Transverse colon (tissue), 4 donors: ENCODE measurements around the gene SMG9.

ENCODE experiments used
- EP300 ChIP-seq: sonication (generic); formaldehyde crosslinking; IDR thresholded peaks from one replicate; pipeline ENCODE4 v1.6.1; 2017; ENCODE audit warnings: antibody characterized with exemption, low read depth
- POLR2A ChIP-seq: fragments of 450-650 bp; IDR thresholded peaks from one replicate; pipeline ENCODE4 v1.6.1; 2016; ENCODE audit warnings: antibody characterized with exemption, mild to moderate bottlenecking, moderate library complexity
- POLR2AphosphoS5 ChIP-seq, 3 donors: sonication (generic); formaldehyde crosslinking; IDR thresholded peaks; one replicate each; pipeline ENCODE4 v1.6.1; 2016; ENCODE audit warnings: antibody characterized with exemption in 3 of 3
- TF ChIP-seq, protein P1 (sequence below), 5 experiments: fragments of 200-600 bp in 3 of 5; fragments of 450-650 bp in 2 of 5; sonication (generic) in 3 of 5; IDR thresholded peaks; 1 replicate in 2 of 5; 2 replicates in 3 of 5; pipeline ENCODE4 v1.5.1; 2016 to 2017; ENCODE audit warnings: antibody characterized with exemption in 5 of 5, inconsistent platforms in 3 of 5, mild to moderate bottlenecking in 2 of 5, moderate library complexity in 1 of 5

- TF ChIP-seq, protein P1, sequence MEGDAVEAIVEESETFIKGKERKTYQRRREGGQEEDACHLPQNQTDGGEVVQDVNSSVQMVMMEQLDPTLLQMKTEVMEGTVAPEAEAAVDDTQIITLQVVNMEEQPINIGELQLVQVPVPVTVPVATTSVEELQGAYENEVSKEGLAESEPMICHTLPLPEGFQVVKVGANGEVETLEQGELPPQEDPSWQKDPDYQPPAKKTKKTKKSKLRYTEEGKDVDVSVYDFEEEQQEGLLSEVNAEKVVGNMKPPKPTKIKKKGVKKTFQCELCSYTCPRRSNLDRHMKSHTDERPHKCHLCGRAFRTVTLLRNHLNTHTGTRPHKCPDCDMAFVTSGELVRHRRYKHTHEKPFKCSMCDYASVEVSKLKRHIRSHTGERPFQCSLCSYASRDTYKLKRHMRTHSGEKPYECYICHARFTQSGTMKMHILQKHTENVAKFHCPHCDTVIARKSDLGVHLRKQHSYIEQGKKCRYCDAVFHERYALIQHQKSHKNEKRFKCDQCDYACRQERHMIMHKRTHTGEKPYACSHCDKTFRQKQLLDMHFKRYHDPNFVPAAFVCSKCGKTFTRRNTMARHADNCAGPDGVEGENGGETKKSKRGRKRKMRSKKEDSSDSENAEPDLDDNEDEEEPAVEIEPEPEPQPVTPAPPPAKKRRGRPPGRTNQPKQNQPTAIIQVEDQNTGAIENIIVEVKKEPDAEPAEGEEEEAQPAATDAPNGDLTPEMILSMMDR (IDR thresholded peaks at IDR 0.05), result no peak
- TF ChIP-seq POLR2AphosphoS5 (IDR thresholded peaks at IDR 0.05), result no peak
- no peak for TF ChIP-seq POLR2A
- TF ChIP-seq EP300, result no peak
Observed at GRCh38 chr19:43735013-43735412, 19.7 kb downstream of the SMG9 start.
